22Rv1 (cell line): ENCODE data around the gene COL4A2.

Experiments used
- ZFX ChIP-seq: fragments of 450-650 bp; IDR thresholded peaks from 2 replicates; pipeline ENCODE4 v1.6.1; 2017; ENCODE audit warnings: antibody characterized with exemption, borderline replicate concordance
- TF ChIP-seq, protein P1 (sequence below): fragments of 450-650 bp; IDR thresholded peaks from 2 replicates; pipeline ENCODE4 v1.5.1; 2017; ENCODE audit warnings: mild to moderate bottlenecking

DNA sequence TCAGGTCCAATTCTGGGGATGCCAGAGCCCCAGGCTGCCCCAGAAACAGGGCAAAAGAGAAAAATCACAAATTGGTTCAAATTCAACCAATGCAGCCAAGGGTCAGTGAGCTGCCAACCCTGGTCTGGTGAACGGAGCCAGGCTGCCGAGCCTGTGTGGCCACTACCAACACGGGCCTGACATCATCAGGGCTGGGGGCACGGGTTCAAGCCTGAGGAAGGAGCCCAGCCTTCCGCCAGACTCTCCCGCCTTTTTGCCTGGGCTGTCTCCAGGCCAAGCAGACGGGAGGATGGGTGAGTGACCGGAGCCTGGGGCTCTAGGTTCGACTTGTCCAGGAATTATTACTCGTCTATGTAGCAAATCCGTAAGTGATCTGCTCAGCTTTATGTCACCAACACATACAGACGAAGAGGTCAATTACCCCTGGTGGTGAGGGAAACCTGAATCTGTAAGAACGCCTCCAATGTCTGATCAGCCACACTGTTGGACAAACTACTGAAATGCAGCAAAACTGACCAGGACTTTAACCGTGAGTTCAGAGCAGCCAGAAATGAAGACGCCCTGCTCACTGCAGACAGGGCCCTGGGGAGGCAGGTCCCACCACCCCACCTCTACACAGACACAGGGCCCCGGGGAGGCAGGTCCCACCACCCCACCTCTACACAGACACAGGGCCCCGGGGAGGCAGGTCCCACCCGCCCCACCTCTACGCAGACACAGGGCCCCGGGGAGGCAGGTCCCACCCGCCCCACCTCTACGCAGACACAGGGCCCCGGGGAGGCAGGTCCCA is 222.6 kb downstream of the COL4A2 start:
- TF ChIP-seq, protein P1, sequence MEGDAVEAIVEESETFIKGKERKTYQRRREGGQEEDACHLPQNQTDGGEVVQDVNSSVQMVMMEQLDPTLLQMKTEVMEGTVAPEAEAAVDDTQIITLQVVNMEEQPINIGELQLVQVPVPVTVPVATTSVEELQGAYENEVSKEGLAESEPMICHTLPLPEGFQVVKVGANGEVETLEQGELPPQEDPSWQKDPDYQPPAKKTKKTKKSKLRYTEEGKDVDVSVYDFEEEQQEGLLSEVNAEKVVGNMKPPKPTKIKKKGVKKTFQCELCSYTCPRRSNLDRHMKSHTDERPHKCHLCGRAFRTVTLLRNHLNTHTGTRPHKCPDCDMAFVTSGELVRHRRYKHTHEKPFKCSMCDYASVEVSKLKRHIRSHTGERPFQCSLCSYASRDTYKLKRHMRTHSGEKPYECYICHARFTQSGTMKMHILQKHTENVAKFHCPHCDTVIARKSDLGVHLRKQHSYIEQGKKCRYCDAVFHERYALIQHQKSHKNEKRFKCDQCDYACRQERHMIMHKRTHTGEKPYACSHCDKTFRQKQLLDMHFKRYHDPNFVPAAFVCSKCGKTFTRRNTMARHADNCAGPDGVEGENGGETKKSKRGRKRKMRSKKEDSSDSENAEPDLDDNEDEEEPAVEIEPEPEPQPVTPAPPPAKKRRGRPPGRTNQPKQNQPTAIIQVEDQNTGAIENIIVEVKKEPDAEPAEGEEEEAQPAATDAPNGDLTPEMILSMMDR: no peak
- no peak for TF ChIP-seq ZFX
